Colonic mucosa (tissue), 4 donors: ENCODE data around the gene GRIK5. TPM values are rescaled to one million over a fixed set of nuclear protein-coding genes. Genes with fewer than 3 reads are reported as not detected.

ENCODE experiments used
- DNase-seq: peaks from one replicate; pipeline ENCODE4 v3.0.0-alpha.2; 2020
- H3K27ac ChIP-seq: fragments of 200-600 bp; one replicate; pipeline ENCODE4 v1.8.0; 2021
- H3K27me3 ChIP-seq: fragments of 200-600 bp; one replicate; pipeline ENCODE4 v1.8.0; 2021
- H3K36me3 ChIP-seq: fragments of 200-600 bp; one replicate; pipeline ENCODE4 v1.8.0; 2021
- H3K4me1 ChIP-seq: fragments of 200-600 bp; one replicate; pipeline ENCODE4 v1.8.0; 2021; ENCODE audit warnings: mild to moderate bottlenecking
- H3K4me3 ChIP-seq: fragments of 200-600 bp; one replicate; pipeline ENCODE4 v1.8.0; 2021
- H3K9ac ChIP-seq, 2 donors: one replicate each; pipeline ENCODE4 v1.7.0; 2013; ENCODE audit warnings: control low read depth in 2 of 2, low read depth in 2 of 2, low read length in 2 of 2
- H3K9me3 ChIP-seq: fragments of 200-600 bp; one replicate; pipeline ENCODE4 v1.8.0; 2021
- intact Hi-C: fragments of 100-400 bp; cut with DNase I; formaldehyde crosslinking; loops from one replicate; pipeline ENCODE4 v1.14.1; 2022
- total RNA-seq, 2 donors: library from RNA; stranded (reverse); fragmentation: NEBNext Ultra II Directional in 1 of 2; extraction: Animal tissue kit (Norgen Biotek cat#: 25700) in 1 of 2; gene quantifications; one replicate each; pipeline ENCODE4 v1.2.1, GENCODE V29; 2021
- TF ChIP-seq, protein P1 (sequence below): fragments of 200-600 bp; IDR thresholded peaks from one replicate; pipeline ENCODE4 v1.8.0; 2022; ENCODE audit warnings: antibody characterized with exemption, mild to moderate bottlenecking
- donor health status: healthy.
- donor health status: DM: no; HTN: no; CAD: no.
- donor health status: DM: no; HTN: no; CAD: no.

Gene GRIK5
- total RNA-seq, 2 donors from 2014 or later: 0.62 to 2.3 TPM

DNA sequence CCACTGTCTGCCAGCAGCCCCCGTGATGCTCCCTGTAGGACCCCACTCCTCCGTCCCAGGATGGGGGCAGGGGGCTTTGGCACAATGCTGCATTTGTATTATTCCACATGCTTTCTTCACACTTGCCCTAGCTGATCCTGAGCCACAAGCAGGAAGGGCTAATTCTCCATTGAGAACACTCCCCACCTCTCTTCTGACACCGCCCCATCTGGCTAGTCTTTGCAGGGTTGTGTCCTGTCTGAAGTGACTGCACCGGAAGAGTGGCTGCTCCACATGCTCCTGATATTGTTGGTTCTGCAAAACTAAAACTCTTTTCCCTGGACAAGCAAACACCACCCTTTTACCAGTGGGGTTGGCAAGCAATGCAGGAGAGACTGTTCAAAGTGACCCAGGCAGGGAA is 23.9 kb upstream of the GRIK5 start:
- Histone ChIP-seq H3K4me3 (no peak overlapping the region), H3K9ac (no peak overlapping the region), H3K27ac (no peak overlapping the region), H3K9me3 (no peaks in the 10 kb centered on the region), H3K36me3 (no peaks in the 10 kb centered on the region), H3K4me1 (peaks cover 8% of the 10 kb centered on the region), H3K27me3 (no peaks in the 10 kb centered on the region)
- TF ChIP-seq, protein P1, sequence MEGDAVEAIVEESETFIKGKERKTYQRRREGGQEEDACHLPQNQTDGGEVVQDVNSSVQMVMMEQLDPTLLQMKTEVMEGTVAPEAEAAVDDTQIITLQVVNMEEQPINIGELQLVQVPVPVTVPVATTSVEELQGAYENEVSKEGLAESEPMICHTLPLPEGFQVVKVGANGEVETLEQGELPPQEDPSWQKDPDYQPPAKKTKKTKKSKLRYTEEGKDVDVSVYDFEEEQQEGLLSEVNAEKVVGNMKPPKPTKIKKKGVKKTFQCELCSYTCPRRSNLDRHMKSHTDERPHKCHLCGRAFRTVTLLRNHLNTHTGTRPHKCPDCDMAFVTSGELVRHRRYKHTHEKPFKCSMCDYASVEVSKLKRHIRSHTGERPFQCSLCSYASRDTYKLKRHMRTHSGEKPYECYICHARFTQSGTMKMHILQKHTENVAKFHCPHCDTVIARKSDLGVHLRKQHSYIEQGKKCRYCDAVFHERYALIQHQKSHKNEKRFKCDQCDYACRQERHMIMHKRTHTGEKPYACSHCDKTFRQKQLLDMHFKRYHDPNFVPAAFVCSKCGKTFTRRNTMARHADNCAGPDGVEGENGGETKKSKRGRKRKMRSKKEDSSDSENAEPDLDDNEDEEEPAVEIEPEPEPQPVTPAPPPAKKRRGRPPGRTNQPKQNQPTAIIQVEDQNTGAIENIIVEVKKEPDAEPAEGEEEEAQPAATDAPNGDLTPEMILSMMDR: no peak
- DNase-seq: no peak
- intact Hi-C loops: no loop called here

DNA sequence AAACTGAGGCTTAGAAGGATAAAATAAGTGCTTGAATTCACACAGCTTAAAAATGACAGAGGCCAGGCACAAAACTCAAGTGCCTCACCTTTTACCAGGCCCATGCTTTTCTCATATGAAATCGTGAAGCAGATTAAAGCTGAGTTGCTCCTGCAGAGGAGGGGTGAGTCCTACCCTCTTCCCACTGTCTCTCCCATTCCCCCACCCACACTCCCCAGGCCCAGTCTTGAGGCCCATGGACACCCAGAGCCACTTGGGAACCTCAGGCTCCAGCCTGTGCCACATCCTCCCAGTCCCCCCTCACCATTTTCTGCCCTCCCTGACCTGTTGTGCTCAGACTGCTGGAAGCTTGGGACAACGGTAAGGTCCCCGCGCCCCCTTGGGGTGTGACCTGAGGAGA is 23.5 kb upstream of the GRIK5 start:
- H3K4me3 ChIP-seq: no peak overlapping the region
- peaks cover 8% of the 10 kb centered on the region for H3K4me1 ChIP-seq
- H3K27ac ChIP-seq: no peak overlapping the region
- intact Hi-C loops: no loop called here
- no peaks in the 10 kb centered on the region for H3K36me3 ChIP-seq
- H3K9ac ChIP-seq: no peak overlapping the region
- DNase-seq: no peak
- TF ChIP-seq, protein P1: no peak
- no peaks in the 10 kb centered on the region for H3K27me3 ChIP-seq
- no peaks in the 10 kb centered on the region for H3K9me3 ChIP-seq

DNA sequence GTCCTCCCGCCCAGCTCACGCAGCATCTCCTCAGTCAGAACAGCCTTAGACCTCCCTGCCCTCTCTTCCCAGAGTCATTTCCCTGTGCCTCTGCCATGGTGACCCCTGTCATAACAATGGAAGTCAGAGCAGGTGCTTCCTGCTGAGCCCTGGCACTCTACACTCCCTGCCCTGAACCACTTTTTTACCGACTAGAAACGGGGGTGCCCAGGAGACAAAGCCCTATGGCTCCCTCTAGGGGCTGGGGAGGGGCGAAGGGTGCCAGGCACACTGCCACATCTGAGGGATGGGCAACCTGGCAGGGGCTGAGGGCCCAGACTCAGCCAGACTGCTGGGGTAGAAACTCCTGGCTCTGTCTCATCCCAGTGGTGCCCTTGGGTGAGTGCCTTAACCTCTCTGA is 22.3 kb upstream of the GRIK5 start:
- H3K9ac ChIP-seq: no peak overlapping the region
- intact Hi-C loops: no loop called here
- H3K27ac ChIP-seq: no peak overlapping the region
- peaks cover 8% of the 10 kb centered on the region for H3K4me1 ChIP-seq
- H3K9me3 ChIP-seq: no peaks in the 10 kb centered on the region
- H3K4me3 ChIP-seq: no peak overlapping the region
- no peaks in the 10 kb centered on the region for H3K27me3 ChIP-seq
- TF ChIP-seq, protein P1: peak; percentile 55
- DNase-seq: peak; percentile 63
- no peaks in the 10 kb centered on the region for H3K36me3 ChIP-seq

DNA sequence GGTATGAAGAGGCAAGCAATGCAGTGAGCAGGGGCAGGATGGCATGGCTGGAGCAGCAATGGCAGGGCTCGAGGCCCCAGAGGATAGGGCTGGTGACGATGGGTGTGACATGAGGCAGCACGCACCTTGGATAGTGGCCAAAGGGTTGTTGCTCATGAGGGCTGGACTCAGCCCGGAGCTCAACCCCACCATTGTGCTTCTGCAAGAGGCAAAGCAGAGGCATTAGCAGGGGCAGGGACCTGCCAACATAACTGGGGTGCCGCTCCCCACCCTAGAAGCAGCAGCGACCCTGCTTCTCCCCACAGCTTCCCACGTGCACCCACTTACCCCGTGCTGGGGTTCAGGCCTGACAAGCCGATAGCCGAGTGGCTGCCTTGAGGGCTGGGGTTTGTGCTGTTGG is 21.7 kb upstream of the GRIK5 start:
- Histone ChIP-seq H3K4me1 (peaks cover 8% of the 10 kb centered on the region), H3K27me3 (no peaks in the 10 kb centered on the region), H3K36me3 (no peaks in the 10 kb centered on the region), H3K4me3 (no peak overlapping the region), H3K9ac (no peak overlapping the region), H3K9me3 (no peaks in the 10 kb centered on the region), H3K27ac (no peak overlapping the region)
- DNase-seq: peak; percentile 54
- intact Hi-C loops: no loop called here
- TF ChIP-seq, protein P1: no peak

DNA sequence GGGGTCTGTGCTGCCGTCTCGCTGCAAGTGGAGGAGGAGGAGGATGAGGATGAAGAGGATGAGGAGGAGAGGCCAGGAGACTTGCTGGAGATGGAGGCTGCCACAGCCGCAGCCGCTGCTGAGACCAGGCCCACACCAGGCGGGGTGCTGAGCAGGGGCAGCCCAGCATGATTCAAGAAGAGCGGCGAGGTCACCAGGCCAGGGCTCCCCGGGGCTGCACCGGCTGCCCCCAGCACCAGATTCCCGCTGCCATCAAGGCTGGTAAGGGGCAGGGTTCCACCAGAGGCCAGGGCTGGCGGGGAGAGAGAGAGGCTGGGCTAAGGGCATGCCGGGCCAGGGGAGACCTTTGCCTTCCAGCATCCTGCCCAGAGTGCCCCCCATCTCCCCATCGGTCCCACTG is 21.3 kb upstream of the GRIK5 start:
- TF ChIP-seq, protein P1: no peak
- H3K36me3 ChIP-seq: no peaks in the 10 kb centered on the region
- DNase-seq: no peak
- H3K4me1 ChIP-seq: peaks cover 8% of the 10 kb centered on the region
- no peaks in the 10 kb centered on the region for H3K9me3 ChIP-seq
- intact Hi-C loops: no loop called here
- no peak overlapping the region for H3K27ac ChIP-seq
- H3K27me3 ChIP-seq: no peaks in the 10 kb centered on the region
- H3K9ac ChIP-seq: no peak overlapping the region
- no peak overlapping the region for H3K4me3 ChIP-seq

DNA sequence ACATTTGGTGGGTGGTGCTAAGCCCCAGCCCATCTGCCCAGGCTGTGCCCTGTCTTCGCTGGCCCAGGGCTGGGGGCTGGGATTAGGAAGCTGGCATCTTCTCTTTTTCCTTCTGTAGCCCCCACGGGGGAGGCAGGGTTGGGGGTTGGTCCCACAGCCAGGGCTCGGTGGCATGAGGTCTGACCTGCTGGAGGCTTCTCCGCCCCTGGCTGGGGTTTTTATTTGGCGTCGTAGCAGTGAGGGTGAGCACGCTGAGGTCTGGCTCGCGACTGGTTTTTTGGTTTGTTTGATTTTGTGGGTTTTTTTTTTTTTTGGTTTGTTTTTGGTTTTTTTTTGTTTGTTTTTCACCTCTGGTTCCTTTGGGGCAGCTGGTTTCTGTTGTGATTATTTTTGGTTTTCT is 20.7 kb upstream of the GRIK5 start:
- H3K9me3 ChIP-seq: no peaks in the 10 kb centered on the region
- no peak overlapping the region for H3K4me3 ChIP-seq
- TF ChIP-seq, protein P1: no peak
- H3K27ac ChIP-seq: no peak overlapping the region
- H3K4me1 ChIP-seq: peaks cover 8% of the 10 kb centered on the region
- no peak for DNase-seq
- H3K9ac ChIP-seq: no peak overlapping the region
- no peaks in the 10 kb centered on the region for H3K27me3 ChIP-seq
- no peaks in the 10 kb centered on the region for H3K36me3 ChIP-seq
- intact Hi-C loops: no loop called here
